T-helper 1 cell treated with Interleukin-12 subunit alpha and Interleukin-12 subunit beta and Interleukin-4 antibody, amounts not matched to agents 30 μg/mL and 1 μg/mL, for 36 hours (primary cell): ENCODE measurements around the gene RAP1GAP2.
"Not testable (repeated sequence)": the region's sequence is repeated elsewhere in the genome, so short reads cannot be mapped to it uniquely, and the experiment has no call there.

Experiments
- H3K27ac Mint-ChIP-seq: one replicate; pipeline ENCODE4 v1.8.0; 2021; ENCODE audit warnings: mild to moderate bottlenecking, mixed read lengths
- H3K27me3 Mint-ChIP-seq: one replicate; pipeline ENCODE4 v1.8.0; 2021; ENCODE audit warnings: low read depth, mixed read lengths
- H3K36me3 Mint-ChIP-seq: one replicate; pipeline ENCODE4 v1.8.0; 2021; ENCODE audit warnings: low read depth, mixed read lengths
- H3K4me1 Mint-ChIP-seq: one replicate; pipeline ENCODE4 v1.8.0; 2021; ENCODE audit warnings: low read depth, mixed read lengths
- H3K4me3 Mint-ChIP-seq: one replicate; pipeline ENCODE4 v1.8.0; 2021; ENCODE audit warnings: mild to moderate bottlenecking, moderate library complexity, mixed read lengths
- H3K9me3 Mint-ChIP-seq: one replicate; pipeline ENCODE4 v1.8.0; 2021; ENCODE audit warnings: mixed read lengths

The RAP1GAP2 gene

GRCh38 chr17:2885733-2886132, 89.5 kb downstream of the RAP1GAP2 start:
- no peaks in the 10 kb centered on the region for H3K9me3 Mint-ChIP-seq
- no peak overlapping the region for H3K27ac Mint-ChIP-seq
- H3K4me1 Mint-ChIP-seq = no peaks in the 10 kb centered on the region
- no peaks in the 10 kb centered on the region for H3K36me3 Mint-ChIP-seq
- H3K27me3 Mint-ChIP-seq = no peaks in the 10 kb centered on the region
- no peak overlapping the region for H3K4me3 Mint-ChIP-seq

- no peak overlapping the region for H3K4me3 Mint-ChIP-seq
- H3K27me3 Mint-ChIP-seq = no peaks in the 10 kb centered on the region
- no peaks in the 10 kb centered on the region for H3K9me3 Mint-ChIP-seq
- no peak overlapping the region for H3K27ac Mint-ChIP-seq
- H3K4me1 Mint-ChIP-seq = no peaks in the 10 kb centered on the region
- no peaks in the 10 kb centered on the region for H3K36me3 Mint-ChIP-seq
These were observed 92.1 kb downstream of the RAP1GAP2 start for GRCh38 chr17:2888326-2888725.

GRCh38 chr17:2889256-2889655, 93.0 kb downstream of the RAP1GAP2 start:
- no peaks in the 10 kb centered on the region for H3K4me1 Mint-ChIP-seq
- no peaks in the 10 kb centered on the region for H3K27me3 Mint-ChIP-seq
- no peak overlapping the region for H3K27ac Mint-ChIP-seq
- no peaks in the 10 kb centered on the region for H3K9me3 Mint-ChIP-seq
- no peak overlapping the region for H3K4me3 Mint-ChIP-seq
- H3K36me3 Mint-ChIP-seq = no peaks in the 10 kb centered on the region

GRCh38 chr17:2890778-2891177, 94.5 kb downstream of the RAP1GAP2 start:
- H3K4me3 Mint-ChIP-seq, H3K36me3 Mint-ChIP-seq, H3K4me1 Mint-ChIP-seq, H3K27ac Mint-ChIP-seq, H3K27me3 Mint-ChIP-seq, H3K9me3 Mint-ChIP-seq: not testable (repeated sequence)

DNA sequence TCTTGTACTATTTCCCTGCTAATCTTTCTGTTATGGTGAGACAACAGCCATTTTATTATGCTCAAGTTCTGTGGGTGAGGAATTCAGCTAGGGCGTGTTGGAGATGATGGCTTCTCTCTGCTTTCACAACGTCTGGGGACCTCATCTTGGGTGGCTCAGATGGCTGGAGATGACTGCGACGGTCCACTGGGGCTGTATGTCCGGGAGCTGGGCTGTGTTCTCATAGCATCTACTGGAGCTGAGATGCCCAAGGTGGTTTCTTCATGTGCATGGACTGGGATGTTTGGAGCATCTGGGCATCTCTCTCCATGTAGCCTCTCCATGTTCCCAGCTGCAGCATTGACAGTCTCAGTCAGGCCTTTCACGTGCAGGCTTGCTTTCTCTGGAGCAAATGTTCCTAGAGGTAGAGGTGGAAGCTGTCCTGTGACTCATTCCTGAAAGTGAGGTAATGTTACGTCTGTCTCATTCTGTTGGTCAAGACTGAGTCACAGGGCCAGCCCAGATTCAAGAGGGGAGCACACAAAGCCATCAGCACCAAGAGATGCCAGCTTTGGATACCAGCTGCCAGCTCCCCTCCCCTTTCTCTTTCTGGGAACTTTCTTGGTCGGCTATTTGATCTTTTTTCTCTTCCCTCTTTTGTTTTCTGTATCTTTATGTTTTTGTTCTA, 96.2 kb downstream of the RAP1GAP2 start:
- no peaks in the 10 kb centered on the region for H3K4me1 Mint-ChIP-seq
- H3K27ac Mint-ChIP-seq = no peak overlapping the region
- no peaks in the 10 kb centered on the region for H3K36me3 Mint-ChIP-seq
- no peaks in the 10 kb centered on the region for H3K9me3 Mint-ChIP-seq
- no peak overlapping the region for H3K4me3 Mint-ChIP-seq
- no peaks in the 10 kb centered on the region for H3K27me3 Mint-ChIP-seq

DNA sequence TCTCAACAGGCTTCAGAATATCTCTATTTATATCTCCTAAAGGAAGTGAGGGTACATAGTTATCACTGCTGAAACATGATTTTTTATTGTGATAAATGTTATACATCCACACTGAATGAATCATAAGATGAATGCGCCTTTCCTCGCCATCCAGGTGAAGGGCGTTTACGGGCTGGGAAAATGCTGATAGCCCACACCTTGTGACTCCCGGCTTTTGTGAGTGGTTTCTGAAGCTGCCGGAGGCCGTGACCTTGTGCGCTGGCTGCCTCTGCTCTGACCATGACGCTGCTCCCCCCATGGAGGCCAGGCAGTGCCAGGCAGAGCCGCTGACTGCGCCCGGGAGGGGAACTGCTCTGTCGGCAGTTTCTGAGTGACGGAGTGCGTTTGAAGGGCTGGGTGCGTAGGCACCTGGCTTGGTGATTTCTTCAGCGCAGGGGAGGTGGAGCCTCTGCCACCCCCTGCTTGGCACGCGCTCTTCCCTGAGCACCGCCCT, 97.2 kb downstream of the RAP1GAP2 start:
- Mint-ChIP-seq H3K27me3 (no peaks in the 10 kb centered on the region), H3K36me3 (no peaks in the 10 kb centered on the region), H3K9me3 (no peaks in the 10 kb centered on the region), H3K4me1 (no peaks in the 10 kb centered on the region), H3K4me3 (no peak overlapping the region), H3K27ac (no peak overlapping the region)

GRCh38 chr17:2894782-2895181, 98.5 kb downstream of the RAP1GAP2 start:
- no peaks in the 10 kb centered on the region for H3K4me1 Mint-ChIP-seq
- no peak overlapping the region for H3K4me3 Mint-ChIP-seq
- H3K36me3 Mint-ChIP-seq = no peaks in the 10 kb centered on the region
- no peak overlapping the region for H3K27ac Mint-ChIP-seq
- no peaks in the 10 kb centered on the region for H3K9me3 Mint-ChIP-seq
- no peaks in the 10 kb centered on the region for H3K27me3 Mint-ChIP-seq

DNA sequence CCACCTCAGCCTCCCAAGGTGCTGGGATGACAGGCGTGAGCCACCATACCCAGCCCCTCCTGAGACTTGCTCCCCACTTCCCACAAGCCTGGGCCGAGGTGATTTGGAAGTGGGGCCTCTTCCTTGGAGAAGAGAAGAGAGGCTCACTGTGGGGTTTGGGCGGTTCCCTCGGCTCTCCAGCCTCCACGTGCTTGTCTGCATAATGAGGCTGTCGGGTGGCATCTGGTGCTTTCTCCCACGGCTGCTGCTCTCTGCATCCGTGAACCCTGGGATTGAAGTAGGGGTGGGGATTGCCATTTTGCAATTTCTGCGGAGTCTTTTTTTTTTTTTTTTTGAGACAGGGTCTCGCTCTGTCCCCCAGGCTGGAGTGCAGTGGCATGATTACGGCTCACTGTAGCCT, 101.4 kb downstream of the RAP1GAP2 start:
- Mint-ChIP-seq H3K36me3 (no peaks in the 10 kb centered on the region), H3K27me3 (no peaks in the 10 kb centered on the region), H3K4me1 (no peaks in the 10 kb centered on the region), H3K9me3 (no peaks in the 10 kb centered on the region), H3K27ac (no peak overlapping the region), H3K4me3 (no peak overlapping the region)

DNA sequence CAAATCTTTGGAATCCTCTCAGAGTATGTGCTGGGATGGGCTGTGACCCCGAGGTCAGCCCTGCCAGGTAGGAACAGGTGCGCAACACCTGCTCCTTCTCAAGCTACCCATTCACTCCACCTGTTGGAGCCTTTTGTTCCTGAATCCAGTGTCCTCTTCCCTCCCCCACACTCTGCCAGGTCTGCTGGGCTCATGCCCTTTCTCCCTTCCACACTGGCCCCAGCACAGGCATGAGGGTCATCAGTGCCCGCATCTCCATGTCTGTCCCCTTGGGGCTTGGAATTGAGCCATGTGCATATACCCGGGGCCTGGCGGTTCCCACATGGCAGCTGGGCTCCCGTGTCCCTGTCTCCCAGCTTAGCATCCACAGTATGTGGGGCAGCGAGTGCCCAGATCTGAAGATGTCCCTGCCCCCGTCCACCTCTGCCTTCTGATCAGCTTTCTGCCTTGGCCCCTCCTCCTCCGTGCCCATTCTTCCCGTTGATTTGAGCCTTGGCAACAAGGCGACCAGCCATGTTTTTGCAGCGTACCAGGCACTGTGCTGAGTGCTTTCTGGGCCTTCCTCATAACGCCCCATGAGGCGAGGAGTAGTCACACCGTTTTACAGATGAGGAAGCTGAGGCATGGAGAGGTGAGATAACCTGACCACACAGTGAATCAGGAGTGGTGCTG, 102.2 kb downstream of the RAP1GAP2 start:
- H3K27ac Mint-ChIP-seq = no peak overlapping the region
- no peaks in the 10 kb centered on the region for H3K9me3 Mint-ChIP-seq
- H3K4me3 Mint-ChIP-seq = no peak overlapping the region
- H3K4me1 Mint-ChIP-seq = no peaks in the 10 kb centered on the region
- no peaks in the 10 kb centered on the region for H3K27me3 Mint-ChIP-seq
- H3K36me3 Mint-ChIP-seq = no peaks in the 10 kb centered on the region

- Mint-ChIP-seq H3K4me1 (no peaks in the 10 kb centered on the region), H3K27ac (no peak overlapping the region), H3K27me3 (no peaks in the 10 kb centered on the region), H3K36me3 (no peaks in the 10 kb centered on the region), H3K4me3 (no peak overlapping the region), H3K9me3 (no peaks in the 10 kb centered on the region)
These were observed 103.7 kb downstream of the RAP1GAP2 start for GRCh38 chr17:2899906-2900305.

- H3K4me3 Mint-ChIP-seq = no peak overlapping the region
- H3K27ac Mint-ChIP-seq = no peak overlapping the region
- no peaks in the 10 kb centered on the region for H3K9me3 Mint-ChIP-seq
- H3K36me3 Mint-ChIP-seq = peaks cover 2% of the 10 kb centered on the region
- no peaks in the 10 kb centered on the region for H3K27me3 Mint-ChIP-seq
- H3K4me1 Mint-ChIP-seq = no peaks in the 10 kb centered on the region
These were observed 104.6 kb downstream of the RAP1GAP2 start for GRCh38 chr17:2900842-2901241.

DNA sequence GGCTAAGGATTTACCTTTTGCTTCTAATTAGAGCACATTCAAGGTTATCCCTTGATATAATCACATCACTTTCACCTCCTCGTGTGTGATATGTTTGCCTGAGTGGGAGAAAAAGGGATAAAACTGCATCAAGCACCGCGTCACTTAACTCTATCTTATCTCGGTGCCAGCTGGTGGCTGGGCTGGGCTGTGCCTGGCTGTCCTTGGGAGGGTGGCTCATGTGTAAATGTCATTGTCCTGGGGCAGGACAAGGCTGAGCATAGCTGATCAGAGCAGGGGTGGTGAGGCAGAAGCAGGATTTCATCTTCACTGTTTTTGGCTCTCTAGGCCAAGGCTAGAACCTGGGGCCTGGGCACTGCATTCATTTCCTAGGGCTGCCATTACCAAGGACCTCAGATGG, 105.3 kb downstream of the RAP1GAP2 start:
- Mint-ChIP-seq H3K27me3 (no peaks in the 10 kb centered on the region), H3K4me1 (no peaks in the 10 kb centered on the region), H3K27ac (no peak overlapping the region), H3K4me3 (no peak overlapping the region), H3K9me3 (peaks cover under 1% of the 10 kb centered on the region), H3K36me3 (peaks cover 3% of the 10 kb centered on the region)

GRCh38 chr17:2902546-2902945, 106.3 kb downstream of the RAP1GAP2 start:
- no peak overlapping the region for H3K27ac Mint-ChIP-seq
- no peak overlapping the region for H3K4me3 Mint-ChIP-seq
- peaks cover 9% of the 10 kb centered on the region for H3K9me3 Mint-ChIP-seq
- H3K36me3 Mint-ChIP-seq = peaks cover 10% of the 10 kb centered on the region
- H3K27me3 Mint-ChIP-seq = no peaks in the 10 kb centered on the region
- H3K4me1 Mint-ChIP-seq = peaks cover 2% of the 10 kb centered on the region

- H3K4me3 Mint-ChIP-seq = no peak overlapping the region
- H3K27me3 Mint-ChIP-seq = no peaks in the 10 kb centered on the region
- H3K36me3 Mint-ChIP-seq = peaks cover 10% of the 10 kb centered on the region
- H3K4me1 Mint-ChIP-seq = peaks cover 2% of the 10 kb centered on the region
- no peak overlapping the region for H3K27ac Mint-ChIP-seq
- peaks cover 9% of the 10 kb centered on the region for H3K9me3 Mint-ChIP-seq
These were observed 107.1 kb downstream of the RAP1GAP2 start for GRCh38 chr17:2903193-2903974.

GRCh38 chr17:2904135-2904534, 107.9 kb downstream of the RAP1GAP2 start:
- Mint-ChIP-seq H3K36me3 (peaks cover 10% of the 10 kb centered on the region), H3K27ac (no peak overlapping the region), H3K9me3 (peaks cover 9% of the 10 kb centered on the region), H3K4me3 (no peak overlapping the region), H3K27me3 (no peaks in the 10 kb centered on the region), H3K4me1 (peaks cover 2% of the 10 kb centered on the region)
